ENCODE results near the gene GSC2. TPM values are rescaled to one million over a fixed set of nuclear protein-coding genes. Genes with fewer than 3 reads are reported as not detected.

The GSC2 gene
- total RNA-seq, 8 experiments from 2014 or later, result 0.11 to 0.54 (median 0.45) TPM; not detected in 5

DNA sequence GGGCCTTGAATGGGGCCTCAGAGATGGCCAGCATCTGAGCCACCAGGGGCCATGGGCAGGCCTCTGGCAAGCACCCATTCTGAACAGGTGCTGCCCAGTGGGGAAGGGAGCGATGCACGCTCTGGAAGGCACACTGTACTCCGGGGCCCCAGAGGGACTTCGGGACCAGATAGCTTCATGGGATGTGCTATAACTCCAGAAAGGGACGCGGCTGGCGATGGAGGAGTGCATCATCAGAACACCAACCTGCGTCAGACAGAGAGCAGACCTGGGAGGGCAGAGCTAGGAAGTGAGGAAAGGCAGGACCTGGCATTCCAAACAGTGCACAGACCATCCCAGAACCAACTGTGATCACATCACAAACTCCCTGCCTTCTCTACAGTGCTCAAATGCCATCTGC lies 44.6 kb downstream of the GSC2 start:
- in situ Hi-C loops (cut with MboI; ENCODE audit: low pct_unique_long_range_greater_than_20kb in 2 of 9, low sequenced_read_pairs in 9 of 9, unreplicated experiment in 9 of 9), result loop anchor here in 1 of 9 experiments (25.0 kb wide), 1 partner anchor 93 kb away; no protein-coding TSS in a partner anchor
- no peak for ATAC-seq (replicated peaks in 6 of 8)
- Histone ChIP-seq H3K27ac (no peak overlapping the region), H3K4me1 (replicated peaks in 1 of 2) (peaks cover 5 to 9% of the 10 kb centered on the region in 2 donors), H3K4me3 (no peak overlapping the region)
- WGBS, 10 experiments, result 87 to 100% (median 92%) methylated on average over 1 to 5 of the region's 8 CpGs; no CpG with 5 or more reads in 5 of the 10 experiments

DNA sequence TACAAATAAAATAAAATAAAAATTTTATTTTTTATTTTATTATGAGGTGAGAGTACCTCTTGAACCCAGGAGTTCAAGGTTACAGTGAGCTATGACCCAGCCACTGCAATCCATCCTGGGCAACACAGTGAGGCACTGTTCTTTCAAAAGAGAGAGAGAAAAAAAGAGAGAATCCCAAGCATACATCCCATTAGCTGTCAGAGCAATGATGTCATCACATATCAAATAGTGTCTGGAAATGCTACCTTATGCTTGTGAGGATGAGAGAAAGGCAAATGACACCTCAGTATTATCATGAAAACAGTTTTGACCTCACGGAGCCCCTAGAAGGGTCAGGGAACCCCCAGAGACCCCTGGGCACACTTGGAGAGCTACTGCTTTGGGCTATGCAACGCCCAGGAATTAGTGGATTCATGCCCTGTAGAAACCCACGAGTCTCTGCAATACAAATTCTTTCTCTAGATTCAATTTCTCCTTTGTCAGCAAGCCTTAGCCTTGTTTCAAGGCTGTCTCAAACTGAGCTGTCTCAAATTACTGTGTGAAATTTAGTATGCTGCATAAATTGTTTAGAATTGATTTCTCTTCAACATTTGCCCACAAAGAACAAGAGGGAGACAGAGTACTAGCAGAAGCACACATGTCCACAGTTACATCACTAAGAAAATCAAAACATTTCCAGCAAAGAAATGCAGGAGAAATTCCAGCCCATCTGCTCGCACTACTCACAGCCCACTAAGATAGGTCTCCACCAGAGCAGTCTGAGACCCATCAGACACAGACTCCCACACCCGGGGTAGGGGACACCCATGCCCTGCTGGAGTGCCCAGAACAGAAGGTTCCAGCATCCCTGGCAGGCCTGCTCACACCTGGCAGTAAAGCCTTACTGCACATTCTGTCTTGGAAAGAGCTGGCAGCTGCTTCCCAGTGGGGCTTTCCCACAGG lies 45.9 kb downstream of the GSC2 start:
- peaks cover 5 to 9% of the 10 kb centered on the region in 2 donors for H3K4me1 ChIP-seq (replicated peaks in 1 of 2)
- in situ Hi-C loops (cut with MboI; ENCODE audit: low pct_unique_long_range_greater_than_20kb in 2 of 9, low sequenced_read_pairs in 9 of 9, unreplicated experiment in 9 of 9), result loop anchor here in 1 of 9 experiments (25.0 kb wide), 1 partner anchor 92 kb away; no protein-coding TSS in a partner anchor
- ATAC-seq (replicated peaks in 6 of 8), result peak in 7 of 8 experiments; percentile 37 to 87 (median 74)
- H3K27ac ChIP-seq, result peak overlapping the region; percentile 37 to 57
- WGBS, 10 experiments, result 20 to 100% (median 74%) methylated on average over 1 to 5 of the region's 5 CpGs; no CpG with 5 or more reads in 2 of the 10 experiments
- no peak overlapping the region for H3K4me3 ChIP-seq

GRCh38 chr22:19098157-19098556 lies 51.9 kb downstream of the GSC2 start:
- no peak for ATAC-seq (replicated peaks in 6 of 8)
- WGBS, 10 experiments, result 50 to 97% (median 93%) methylated on average over 2 to 4 of the region's 4 CpGs; no CpG with 5 or more reads in 5 of the 10 experiments

DNA sequence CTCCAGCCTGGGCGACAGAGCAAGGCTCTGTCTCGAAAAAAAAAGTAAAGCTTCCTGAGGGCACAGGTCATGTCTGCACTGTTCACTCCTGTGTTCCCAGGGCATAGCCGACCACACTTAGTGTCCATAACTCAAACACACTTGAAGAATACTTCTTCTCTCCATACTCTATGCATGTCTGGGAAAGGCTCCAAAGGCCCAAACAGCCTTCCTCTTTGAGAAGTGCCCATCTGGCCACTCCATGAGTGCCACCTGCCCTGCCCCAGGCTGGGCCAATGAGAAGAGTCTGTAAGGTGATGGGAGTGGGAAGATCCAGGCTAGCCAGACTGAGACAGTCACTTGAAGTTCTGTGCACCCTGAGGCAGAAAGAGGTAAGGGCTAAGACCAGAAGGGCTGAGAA lies 52.6 kb downstream of the GSC2 start:
- WGBS, 10 experiments, result 92 to 100% (median 100%) methylated on average over 1 to 2 of the region's 3 CpGs; no CpG with 5 or more reads in 6 of the 10 experiments
- in situ Hi-C loops (cut with MboI; ENCODE audit: low pct_unique_long_range_greater_than_20kb in 2 of 9, low sequenced_read_pairs in 9 of 9, unreplicated experiment in 9 of 9), result loop anchor here in 2 of 9 experiments (25.0 kb wide), 2 partner anchors 110 to 265 kb away; no protein-coding TSS in a partner anchor
- no peaks in the 10 kb centered on the region for H3K4me1 ChIP-seq (replicated peaks in 1 of 2)
- H3K27ac ChIP-seq, result peak overlapping the region in 1 of 2 donors; percentile 20
- peak in 2 of 8 experiments; percentile 40 to 78 for ATAC-seq (replicated peaks in 6 of 8)
- no peak overlapping the region for H3K4me3 ChIP-seq

More at GRCh38 chr22:19098157-19098556, 51.9 kb downstream of the GSC2 start:
- in situ Hi-C loops (cut with MboI; ENCODE audit: low pct_unique_long_range_greater_than_20kb in 2 of 9, low sequenced_read_pairs in 9 of 9, unreplicated experiment in 9 of 9), result loop anchor here in 2 of 9 experiments (25.0 kb wide), 2 partner anchors 111 to 264 kb away; no protein-coding TSS in a partner anchor
- Histone ChIP-seq H3K27ac (no peak overlapping the region), H3K4me1 (replicated peaks in 1 of 2) (no peaks in the 10 kb centered on the region), H3K4me3 (no peak overlapping the region)

Other genes starting within 250 kb of the GSC2 start
- 1 to 10 TPM; 2.0 to 9.1 (median 4.7) TPM for gene DGCR6, start 244.0 kb downstream of the GSC2 start, total RNA-seq
- 10 to 100 TPM in 1 of 8 experiments, 1 to 10 TPM in 3, under 1 TPM in 4; 0.65 to 13.7 (median 1.1) TPM for gene PRODH, start 214.0 kb downstream of the GSC2 start, total RNA-seq
- 10 to 100 TPM; 31.2 to 53.9 (median 34.0) TPM for gene DGCR2, start 27.9 kb downstream of the GSC2 start, total RNA-seq
- gene TSSK2, start 19.0 kb downstream of the GSC2 start, total RNA-seq, result not detected
- gene ESS2, start 5.6 kb downstream of the GSC2 start, total RNA-seq, result 10 to 100 TPM in 7 of 8 experiments, 1 to 10 TPM in 1; 9.8 to 17.9 (median 14.8) TPM
- 10 to 100 TPM; 42.8 to 72.6 (median 62.2) TPM for gene SLC25A1, start 28.4 kb upstream of the GSC2 start, total RNA-seq
- gene CLTCL1, start 141.4 kb upstream of the GSC2 start, total RNA-seq, result 10 to 100 TPM in 1 of 8 experiments, 1 to 10 TPM in 7; 3.5 to 12.8 (median 6.1) TPM